SIG-M5 (cell line): ENCODE measurements around the gene PIK3CB.
"Not testable (repeated sequence)": the region's sequence is repeated elsewhere in the genome, so short reads cannot be mapped to it uniquely, and the experiment has no call there.

ENCODE experiments used
- DNase-seq: peaks from one replicate; lab custom pipeline; 2025; lab: John Stamatoyannopoulos, UW

The PIK3CB gene

DNA sequence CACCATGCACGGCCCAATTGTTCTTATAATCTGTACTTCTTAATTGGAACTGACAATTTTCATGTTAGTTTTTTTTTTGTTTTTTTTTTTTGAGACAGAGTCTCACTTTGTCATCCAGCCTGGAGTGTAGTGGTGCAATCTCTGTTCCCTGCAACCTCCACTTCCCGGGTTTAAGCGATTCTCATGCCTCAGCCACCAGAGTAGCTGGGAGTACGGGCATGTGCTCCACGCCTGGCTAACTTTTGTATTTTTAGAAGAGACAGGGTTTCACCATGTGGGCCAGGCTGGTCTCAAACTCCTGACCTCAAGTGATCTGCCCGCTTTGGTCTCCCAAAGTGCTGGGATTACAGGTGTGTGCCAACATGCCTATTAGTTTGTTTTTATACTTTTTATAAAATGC is 153.8 kb downstream of the PIK3CB start:
- not testable (repeated sequence) for DNase-seq

DNA sequence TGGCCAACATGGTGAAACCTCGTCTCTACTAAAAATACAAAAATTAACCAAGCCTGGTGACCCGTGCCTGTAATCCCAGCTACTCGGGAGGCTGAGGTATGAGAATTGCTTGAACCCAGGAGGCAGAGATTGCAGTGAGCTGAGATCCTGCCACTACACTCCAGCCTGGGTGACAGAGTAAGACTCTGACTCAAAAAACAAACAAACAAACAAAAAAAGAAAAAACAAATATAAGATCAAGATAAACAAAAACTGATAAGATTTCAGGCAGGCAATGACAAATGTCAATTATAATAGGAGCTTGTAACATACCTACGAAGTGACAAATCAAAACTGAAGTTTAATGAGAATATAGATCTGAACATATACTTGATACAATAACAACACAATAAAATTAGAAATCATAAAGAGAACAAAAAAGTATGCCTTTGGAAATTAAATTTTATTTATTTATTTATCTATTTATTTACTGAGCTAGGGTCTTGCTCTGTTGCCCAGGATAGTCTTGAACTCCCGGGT is 155.8 kb downstream of the PIK3CB start:
- no peak for DNase-seq

DNA sequence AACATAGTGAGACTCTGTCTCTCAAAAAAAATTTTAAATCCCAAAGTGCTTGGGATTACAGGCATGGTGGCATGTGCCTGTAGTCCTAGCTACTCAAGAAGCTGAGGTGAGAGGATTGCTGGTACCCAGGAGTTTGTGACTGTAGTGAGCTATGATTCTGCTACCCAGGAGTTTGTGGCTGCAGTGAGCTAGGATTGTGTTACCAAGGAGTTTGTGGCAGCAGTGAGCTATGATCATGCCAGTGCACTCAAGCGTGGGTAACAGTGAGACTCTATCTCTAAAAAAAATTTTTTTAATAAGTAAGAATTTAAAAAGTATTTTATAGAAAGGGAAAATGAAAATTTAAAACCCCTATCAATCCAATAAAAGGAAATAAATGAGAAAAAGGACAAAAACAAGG is 156.6 kb downstream of the PIK3CB start:
- DNase-seq: no peak

DNA sequence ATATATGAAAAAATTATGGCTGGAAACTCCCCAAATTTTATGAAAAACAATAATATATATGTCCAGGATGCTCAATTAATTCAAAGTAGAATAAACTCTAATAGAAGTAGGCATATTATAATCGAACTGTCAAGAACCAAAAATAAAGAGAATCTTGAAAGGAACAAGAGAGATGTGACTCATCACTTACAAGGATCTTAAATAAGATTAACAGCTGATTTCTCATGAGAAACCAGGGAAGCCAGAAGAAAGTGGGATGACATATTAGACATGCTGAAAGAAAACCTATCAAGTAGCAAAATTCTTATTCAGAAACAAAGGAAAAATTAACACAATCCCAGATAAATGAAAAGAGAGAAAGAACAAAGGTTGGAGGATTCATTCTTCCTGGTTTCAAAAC is 159.3 kb downstream of the PIK3CB start:
- no peak for DNase-seq

DNA sequence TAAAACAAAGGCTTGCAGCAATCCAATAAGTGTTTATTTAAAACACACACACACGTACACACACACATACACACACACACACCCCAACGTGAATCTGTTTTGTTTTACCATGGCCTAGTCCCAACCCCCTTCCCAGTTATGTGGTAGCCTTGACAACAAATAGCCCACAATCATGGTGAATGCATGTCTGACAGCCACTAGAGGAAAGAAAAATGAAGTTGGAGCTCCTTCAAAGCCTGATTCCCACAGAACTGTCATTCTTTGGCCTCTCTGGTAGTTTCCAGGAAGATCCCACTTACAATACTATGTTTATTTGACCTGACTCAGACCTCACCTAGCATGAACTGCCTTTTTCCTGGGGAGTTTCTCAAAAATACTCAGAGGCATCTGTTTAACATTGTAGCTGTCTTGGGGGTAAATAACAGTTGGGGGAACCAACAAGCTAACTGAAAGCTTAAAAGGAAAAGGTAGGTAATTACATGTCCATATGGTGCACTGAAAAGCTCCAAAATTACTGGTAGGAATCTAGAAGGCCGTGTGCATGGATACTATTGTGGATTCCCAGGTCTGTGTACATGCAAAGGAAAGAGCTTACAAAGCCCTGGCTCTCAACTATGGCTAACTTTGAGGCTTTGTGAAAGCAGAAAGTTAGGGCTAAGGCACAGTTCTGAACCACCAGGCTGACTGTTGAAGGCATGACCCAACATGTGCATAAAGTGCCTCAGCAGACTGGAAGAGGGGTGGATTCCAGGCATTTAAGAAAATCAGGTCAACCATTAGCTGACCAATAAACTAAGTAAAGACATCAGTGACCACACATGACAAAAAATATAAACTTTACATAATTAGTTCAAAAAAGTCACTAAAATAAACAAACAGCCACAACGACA is 160.8 kb downstream of the PIK3CB start:
- no peak for DNase-seq

DNA sequence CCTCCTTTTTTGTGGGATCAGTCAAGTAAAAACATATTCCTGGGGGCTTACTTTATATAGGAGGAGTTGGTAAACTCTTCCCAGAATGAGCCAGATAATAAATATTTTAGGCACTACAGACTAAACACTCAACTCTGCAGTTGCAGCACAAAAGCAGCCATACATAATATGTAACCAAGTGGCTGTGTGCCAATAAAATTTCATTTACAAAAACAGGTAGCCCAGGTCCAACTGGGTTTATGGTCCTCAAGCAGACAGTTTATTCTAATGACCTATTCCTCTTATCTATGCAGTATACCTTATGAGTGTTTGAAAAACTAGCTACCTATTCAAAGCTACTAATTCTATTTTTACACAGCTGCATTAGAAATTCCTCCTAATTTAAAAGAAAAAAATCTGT is 164.3 kb downstream of the PIK3CB start:
- no peak for DNase-seq

DNA sequence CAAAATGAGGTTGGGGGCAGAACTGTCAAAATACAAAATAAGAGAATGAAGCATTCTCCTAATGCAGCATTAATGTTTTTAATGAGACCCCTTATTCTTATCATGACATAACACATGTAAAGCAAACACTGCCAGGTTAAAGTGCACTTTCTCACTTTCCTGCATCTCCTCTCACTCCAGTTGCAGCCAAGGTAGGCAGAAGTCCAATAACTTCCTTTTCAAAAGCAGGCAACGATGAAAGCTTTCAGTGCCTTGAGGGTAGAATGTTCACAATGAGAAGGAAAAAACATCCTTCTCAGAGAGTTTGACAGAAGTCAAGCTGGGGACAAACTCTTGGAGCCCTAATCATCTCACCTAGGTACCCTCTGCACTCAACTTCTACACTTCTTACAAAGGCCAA is 166.6 kb downstream of the PIK3CB start:
- DNase-seq: no peak

DNA sequence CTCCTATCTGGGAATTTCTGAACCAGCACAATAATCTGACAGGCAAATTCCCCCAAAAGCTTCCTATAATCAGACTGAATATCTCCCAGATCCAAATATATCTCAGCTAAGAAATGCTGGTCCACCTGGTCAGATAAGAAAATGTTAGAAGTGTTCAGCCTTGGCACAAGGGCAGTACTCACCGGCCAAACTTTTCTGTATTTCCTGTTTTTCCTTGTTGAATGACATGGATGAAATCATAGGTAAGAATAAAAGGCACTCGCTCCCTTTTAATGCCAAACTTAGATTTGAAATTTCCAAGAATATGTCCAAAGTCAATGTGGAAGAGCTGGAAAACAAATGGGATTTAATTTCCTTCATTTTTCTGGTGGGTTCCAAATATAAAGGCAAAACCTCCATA is 177.2 kb downstream of the PIK3CB start:
- no peak for DNase-seq

DNA sequence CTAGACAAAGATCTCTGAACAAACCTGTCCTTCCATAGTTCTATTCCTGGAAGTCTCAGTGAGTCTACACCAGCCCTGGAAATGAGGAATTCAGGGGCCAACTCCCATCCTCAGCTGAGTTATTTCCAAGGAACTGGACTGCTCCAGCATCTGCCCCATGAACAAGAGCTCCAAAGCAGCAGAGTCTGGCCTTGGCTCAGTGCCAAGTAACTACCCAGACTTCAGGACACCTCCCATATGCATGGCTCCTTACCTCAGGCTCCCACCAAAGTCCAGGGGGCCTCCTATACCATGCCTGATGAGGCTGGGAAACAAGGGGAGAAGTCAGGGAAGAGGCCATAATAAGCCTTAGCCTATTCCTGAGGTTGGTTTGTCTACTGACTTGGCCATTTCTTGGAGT is 181.2 kb downstream of the PIK3CB start:
- no peak for DNase-seq

DNA sequence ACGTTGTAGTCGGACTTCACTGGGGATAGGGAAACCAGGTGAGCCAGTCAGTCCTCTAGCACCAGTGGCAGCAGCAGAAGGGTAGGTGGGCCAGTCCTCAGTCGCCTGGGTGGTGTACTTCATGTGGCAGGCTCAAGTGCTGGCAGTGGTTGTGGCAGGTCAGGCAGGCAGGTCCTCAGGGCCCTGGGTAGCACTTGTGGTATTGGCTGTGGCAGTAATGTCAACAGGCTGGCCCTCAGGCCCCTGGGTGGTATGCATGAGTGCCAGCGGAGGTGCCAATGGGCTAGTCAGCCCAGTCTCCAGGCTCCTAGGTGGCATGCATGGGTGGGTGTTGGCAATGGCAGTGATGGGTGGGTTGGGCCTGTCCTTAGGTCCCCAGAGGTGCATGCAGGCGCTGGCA is 185.6 kb downstream of the PIK3CB start:
- no peak for DNase-seq

DNA sequence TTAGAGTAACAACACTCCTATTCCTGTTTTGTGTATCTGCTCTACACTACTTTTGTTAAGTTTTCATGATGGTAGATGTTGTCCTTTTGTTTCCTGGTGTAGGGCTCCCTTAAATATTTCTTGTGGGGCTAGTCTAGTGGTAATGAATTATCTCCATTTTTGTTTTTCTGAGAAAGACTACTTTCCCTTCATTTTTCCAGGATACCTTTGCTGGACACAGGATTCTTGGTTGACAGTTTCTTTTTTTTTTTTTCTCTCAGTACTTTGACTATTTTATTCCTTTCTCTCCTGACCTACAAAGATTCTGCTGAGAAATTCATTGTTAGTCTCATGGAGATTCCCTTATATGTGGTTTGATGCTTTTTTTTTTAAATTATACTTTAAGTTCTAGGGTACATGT is 188.2 kb downstream of the PIK3CB start:
- DNase-seq: no peak

DNA sequence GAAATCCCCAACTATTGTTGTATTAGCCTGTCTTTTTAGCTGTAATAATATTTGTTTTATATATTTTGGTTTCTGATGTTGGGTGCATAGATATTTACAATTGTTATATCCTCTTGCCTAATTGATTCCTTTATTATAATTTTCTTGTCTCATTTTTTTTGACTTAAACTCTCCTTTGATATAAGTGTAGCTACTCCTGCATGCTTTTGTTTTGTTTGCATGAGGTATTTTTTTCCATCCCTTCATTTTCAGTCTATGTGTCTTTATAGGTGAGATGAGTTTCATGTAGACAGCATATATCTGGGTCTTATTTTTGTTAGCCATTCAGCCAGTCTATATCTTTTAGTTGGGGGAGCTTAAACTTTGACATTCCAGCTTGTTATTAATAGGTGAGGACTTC is 188.7 kb downstream of the PIK3CB start:
- DNase-seq: no peak

DNA sequence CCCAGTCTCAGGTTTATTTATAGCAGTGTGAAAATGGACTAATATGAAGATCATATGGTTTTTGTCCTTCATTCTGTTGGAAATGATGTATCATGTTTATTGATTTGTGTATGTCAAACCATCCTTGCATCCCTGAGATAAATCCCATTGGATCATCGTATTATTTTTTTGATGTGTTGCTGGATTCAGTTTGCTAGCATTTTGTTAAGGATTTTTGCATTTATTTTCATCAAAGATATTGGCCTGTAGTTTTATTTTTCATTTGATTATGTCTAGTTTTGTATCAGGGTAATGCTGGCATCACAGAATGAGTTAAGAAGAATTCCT is 191.8 kb downstream of the PIK3CB start:
- DNase-seq: no peak

DNA sequence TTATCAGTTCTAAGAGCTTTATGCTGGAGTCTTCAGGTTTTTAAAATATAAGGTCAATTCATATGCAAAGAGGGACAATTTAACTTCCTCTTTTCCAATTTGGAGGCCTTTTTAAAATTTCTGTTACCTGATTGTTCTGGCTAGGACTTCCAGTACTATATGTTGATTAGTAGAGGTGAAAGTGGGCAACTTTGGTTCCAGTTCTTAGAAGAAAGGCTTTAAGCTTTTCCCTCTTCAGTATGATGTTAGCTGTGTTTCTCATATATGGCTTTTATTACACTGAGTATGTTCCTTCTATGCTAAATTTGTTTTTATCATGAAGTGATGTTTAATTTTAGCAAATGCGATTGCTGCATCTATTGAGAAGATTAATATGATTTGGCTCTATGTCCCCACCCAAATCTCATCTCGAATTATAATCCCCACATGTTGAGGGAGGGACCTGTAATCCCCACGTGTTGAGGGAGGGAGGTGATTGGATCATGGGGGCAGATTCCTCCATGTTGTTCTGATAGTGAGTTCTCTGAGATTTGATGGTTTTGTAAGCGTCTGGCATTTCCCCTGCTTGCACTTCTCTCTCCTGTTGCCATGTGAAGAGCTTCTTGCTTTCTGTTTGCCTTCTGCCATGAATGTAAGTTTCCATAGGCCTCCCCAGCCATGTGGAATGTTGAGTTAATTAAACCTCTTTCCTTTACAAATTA is 192.4 kb downstream of the PIK3CB start:
- no peak for DNase-seq

DNA sequence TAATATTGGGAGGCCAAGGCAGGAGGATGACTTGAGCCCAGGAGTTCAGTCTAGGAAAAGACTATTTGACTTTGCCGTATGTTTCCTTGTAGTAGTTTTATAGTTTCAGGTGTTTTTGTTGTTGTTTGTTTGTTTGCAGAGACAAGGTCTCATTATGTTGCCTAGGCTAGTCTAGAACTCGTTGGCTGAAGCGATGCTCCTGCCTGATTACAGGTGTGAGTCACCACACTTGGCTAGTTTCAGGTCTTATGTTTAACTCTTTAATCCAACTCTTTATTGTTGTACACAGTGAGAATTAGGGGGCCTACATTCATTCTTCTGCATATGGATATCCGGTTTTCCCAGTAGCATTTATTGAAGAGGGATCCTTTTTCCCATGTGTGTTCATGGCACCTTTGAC is 194.2 kb downstream of the PIK3CB start:
- no peak for DNase-seq

DNA sequence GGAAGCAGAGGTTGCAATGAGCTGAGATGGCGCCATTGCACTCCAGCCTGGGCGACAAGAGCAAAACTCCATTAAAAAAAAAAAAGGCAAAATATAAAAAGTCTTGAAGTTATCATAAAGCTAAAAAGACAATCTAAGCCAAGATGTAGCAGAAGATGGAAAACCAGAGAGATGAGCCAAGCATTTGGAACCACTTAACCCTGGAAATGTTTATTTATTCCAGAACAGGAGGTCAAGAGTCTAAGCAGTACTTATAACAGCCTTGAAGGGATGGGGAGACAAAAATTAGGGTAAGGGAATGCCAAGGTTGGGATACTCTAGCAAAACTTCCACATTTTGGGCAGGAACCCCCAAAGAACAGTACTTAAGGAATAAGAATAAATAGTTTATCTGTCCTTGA is 196.1 kb downstream of the PIK3CB start:
- no peak for DNase-seq

DNA sequence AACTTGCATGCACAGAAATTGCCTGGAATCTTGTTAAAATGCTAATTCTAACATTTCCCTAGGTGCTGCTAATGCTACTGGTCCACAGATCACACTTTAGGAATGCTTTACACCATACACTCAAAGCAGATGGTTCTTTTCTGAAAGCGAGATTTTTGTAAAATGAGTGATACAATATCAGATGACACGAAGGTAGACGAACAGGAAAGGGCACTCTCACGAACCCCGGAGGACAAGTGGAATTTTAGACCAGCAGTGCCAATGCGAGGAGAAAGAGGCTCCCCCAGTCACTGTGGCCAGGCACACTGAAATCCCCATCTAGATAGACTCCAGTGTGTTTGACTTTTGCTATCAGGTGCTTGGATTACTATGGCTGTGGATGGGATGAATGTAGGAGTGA is 205.2 kb downstream of the PIK3CB start:
- DNase-seq: no peak

DNA sequence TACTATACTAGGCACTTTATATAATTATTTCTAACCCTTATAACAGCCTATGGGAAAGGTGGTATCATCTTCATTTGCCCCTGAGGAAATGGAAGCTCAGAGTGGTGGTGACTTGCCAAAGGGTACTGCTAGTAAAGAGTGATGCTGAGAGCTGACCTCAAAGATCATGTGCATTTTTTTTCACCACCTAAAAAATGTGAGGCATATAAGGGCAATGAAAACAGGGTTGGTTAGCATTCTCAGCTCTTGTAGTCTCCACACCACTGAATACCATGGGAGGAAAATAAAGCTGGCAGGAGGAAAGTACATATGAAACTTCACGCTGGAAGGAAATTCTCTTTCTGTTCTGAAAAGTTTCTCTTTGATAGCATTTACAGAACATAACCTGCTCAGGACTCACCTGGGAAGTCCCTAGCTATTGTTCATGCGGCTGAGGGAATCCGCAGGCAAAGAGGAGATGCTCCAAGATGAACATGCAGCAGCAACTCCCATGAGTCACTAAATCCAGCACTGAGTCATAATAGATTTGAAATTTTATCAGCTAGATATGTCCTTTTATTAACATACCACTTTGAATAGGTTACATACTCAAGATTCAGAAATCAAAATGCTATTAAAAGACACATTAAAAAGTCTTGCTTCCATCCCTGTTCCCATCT is 208.9 kb downstream of the PIK3CB start:
- DNase-seq: no peak

DNA sequence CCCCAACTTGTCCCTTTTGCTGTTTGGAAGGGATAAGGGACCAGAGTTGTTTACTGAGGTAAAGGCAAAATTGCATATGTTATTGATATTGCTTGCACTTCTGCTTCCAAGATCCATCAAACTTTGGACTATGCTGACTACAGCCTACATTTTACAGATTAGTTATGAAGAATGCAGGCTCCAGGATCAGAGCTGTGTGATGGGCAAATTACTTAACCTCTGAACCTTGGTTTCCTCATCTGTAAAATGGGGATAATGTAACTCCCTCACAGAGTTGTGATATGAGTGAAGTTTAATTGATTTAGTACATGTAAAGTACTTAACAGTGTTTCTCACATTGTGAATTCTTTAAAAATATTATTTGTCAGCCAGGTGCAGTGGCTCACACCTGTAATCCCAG is 210.2 kb downstream of the PIK3CB start:
- no peak for DNase-seq

DNA sequence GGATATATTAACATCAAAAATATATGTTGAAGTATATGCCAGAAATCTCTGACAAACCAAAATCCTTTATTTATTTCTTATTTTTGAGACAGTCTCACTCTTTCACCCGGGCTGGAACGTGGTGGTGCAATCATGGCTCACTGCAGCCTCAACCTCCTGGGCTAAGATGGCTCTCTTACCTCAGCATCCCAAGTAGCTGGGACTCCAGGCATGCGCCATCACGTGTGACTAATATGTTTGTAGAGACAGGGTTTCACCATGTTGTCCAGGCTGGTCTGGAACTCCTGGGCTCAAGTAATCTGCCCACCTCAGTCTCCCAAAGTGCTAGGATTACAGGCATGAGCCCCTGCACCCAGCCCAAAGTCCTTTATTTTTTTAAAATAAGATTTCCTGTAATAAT is 214.3 kb downstream of the PIK3CB start:
- DNase-seq: no peak

DNA sequence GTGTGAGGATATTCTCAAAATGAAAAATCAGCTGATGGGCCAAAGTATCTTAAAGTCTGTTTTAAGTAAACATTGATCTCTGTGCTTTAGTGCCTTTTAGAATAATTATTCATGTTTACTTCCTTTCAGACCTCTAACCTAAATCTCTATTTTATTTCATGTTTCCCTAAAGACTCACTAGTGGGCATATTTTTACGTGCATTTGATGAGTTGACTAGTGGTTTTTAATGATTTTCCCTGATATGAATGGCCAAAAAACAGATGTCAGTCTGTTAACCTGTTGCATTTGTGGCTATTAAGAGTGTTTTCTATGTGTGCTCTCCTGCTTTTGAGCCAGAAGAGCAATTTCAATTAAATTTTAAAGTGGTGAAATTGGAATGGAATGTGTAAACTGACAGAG is 219.3 kb downstream of the PIK3CB start:
- no peak for DNase-seq

DNA sequence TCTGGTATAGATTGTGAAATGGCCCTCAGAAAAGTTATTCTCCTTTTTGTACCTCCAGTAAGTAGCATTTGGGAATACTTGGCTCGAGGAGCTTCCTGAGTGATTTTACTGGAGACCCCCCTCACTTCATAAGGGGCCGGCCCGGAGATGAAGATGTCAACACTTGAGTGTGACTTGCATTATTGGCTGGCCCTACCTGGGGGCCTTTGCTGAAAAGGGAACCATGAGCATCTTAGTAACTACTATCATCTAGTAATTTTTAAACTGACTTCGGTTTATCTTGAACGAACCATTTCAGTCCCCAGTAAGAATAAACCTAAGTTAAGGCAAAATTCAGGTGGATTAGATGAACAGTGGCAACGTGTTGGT is 224.8 kb downstream of the PIK3CB start:
- no peak for DNase-seq
